CD4-positive, alpha-beta T cell (primary cell): Measurements from ENCODE around the gene ARHGEF11. TPM values are rescaled to one million over a fixed set of nuclear protein-coding genes. Genes with fewer than 3 reads are reported as not detected.

Experiments
- ATAC-seq: fragments of 200-7000 bp; cut with Tn5 transposase; one replicate; pipeline ENCODE4 v1.10.0; 2022; ENCODE audit warnings: mild to moderate bottlenecking; ENCODE audit not compliant: poor library complexity
- CTCF ChIA-PET: fragments of 350-600 bp; sonication (Branson Sonifier 250); formaldehyde crosslinking; loops from one replicate; lab custom pipeline; 2021; ENCODE audit warnings: antibody characterized with exemption, inconsistent platforms; lab: Charles Lee
- POLR2A ChIA-PET: fragments of 350-600 bp; sonication (Branson Sonifier 250); formaldehyde crosslinking; loops from one replicate; lab custom pipeline; 2021; ENCODE audit warnings: antibody characterized with exemption, inconsistent platforms; lab: Charles Lee
- DNase-seq, 14 experiments: peaks; one replicate each; pipeline ENCODE4 v3.0.0-alpha.2; 2013 to 2020; ENCODE audit warnings: mixed read lengths in 2 of 14
- H3K27ac ChIP-seq, 2 donors: one replicate each; pipeline versions ENCODE4 v1.5.1 to v1.7.0; 2013; ENCODE audit warnings: low read length in 2 of 2, low read depth in 1 of 2, mild to moderate bottlenecking in 1 of 2
- H3K27me3 ChIP-seq, 2 experiments: 1 replicate in 1 of 2; 2 replicates in 1 of 2; pipeline versions ENCODE4 v1.6.1 to v1.7.0; 2013; ENCODE audit warnings: low read length in 2 of 2, control low read depth in 1 of 2, mild to moderate bottlenecking in 1 of 2, moderate library complexity in 1 of 2; ENCODE audit not compliant: insufficient read depth in 2 of 2, control insufficient read depth in 1 of 2
- H3K36me3 ChIP-seq: one replicate; pipeline ENCODE4 v1.6.1; 2013; ENCODE audit warnings: low read length, control low read depth; ENCODE audit not compliant: insufficient read depth
- H3K4me1 ChIP-seq: one replicate; pipeline ENCODE4 v1.6.1; 2013; ENCODE audit warnings: low read length, control low read depth; ENCODE audit not compliant: insufficient read depth
- H3K4me3 ChIP-seq: one replicate; pipeline ENCODE4 v1.5.1; 2013; ENCODE audit warnings: mild to moderate bottlenecking, low read length, moderate library complexity
- H3K9me3 ChIP-seq, 2 experiments: 1 replicate in 1 of 2; 2 replicates in 1 of 2; pipeline versions ENCODE4 v1.6.1 to v1.7.0; 2013; ENCODE audit warnings: low read length in 2 of 2, mild to moderate bottlenecking in 2 of 2, control low read depth in 1 of 2, moderate library complexity in 1 of 2; ENCODE audit not compliant: control insufficient read depth in 1 of 2, insufficient read depth in 1 of 2
- H3K27ac Mint-ChIP-seq: one replicate; pipeline ENCODE4 v1.8.0; 2020; ENCODE audit warnings: mixed read lengths
- H3K27me3 Mint-ChIP-seq: one replicate; pipeline ENCODE4 v1.8.0; 2021; ENCODE audit warnings: mixed read lengths
- H3K36me3 Mint-ChIP-seq: one replicate; pipeline ENCODE4 v1.8.0; 2021; ENCODE audit warnings: low read depth, mixed read lengths
- H3K4me1 Mint-ChIP-seq: one replicate; pipeline ENCODE4 v1.8.0; 2021; ENCODE audit warnings: low read depth, mixed read lengths
- H3K4me3 Mint-ChIP-seq: one replicate; pipeline ENCODE4 v1.8.0; 2020; ENCODE audit warnings: mild to moderate bottlenecking, mixed read lengths
- H3K9me3 Mint-ChIP-seq: one replicate; pipeline ENCODE4 v1.8.0; 2020; ENCODE audit warnings: mixed read lengths
- intact Hi-C, 2 experiments: fragments of 100-400 bp; cut with DNase I in 1 of 2; cut with micrococcal nuclease in 1 of 2; formaldehyde crosslinking; loops; one replicate each; pipeline versions ENCODE4 v1.15.1 to v1.9.0; 2023 to 2025; cut with DNase I, micrococcal nuclease
- total RNA-seq, 174 experiments: library from RNA in 2 of 174; stranded (reverse) in 2 of 174; gene quantifications; one replicate each; pipeline ENCODE4 v1.2.3 and lab custom pipeline; 2021 to 2026
- TF ChIP-seq, protein P1 (sequence below): fragments of 200-600 bp; IDR thresholded peaks from one replicate; pipeline ENCODE4 v1.8.0; 2022; ENCODE audit warnings: antibody characterized with exemption, mild to moderate bottlenecking

The ARHGEF11 gene
- total RNA-seq, 2 experiments from 2014 or later, result 13.7 to 13.9 TPM

GRCh38 chr1:156911577-156912298 lies 133.8 kb downstream of the ARHGEF11 start:
- Mint-ChIP-seq H3K36me3 (no peaks in the 10 kb centered on the region), H3K27ac (no peak overlapping the region), H3K9me3 (no peaks in the 10 kb centered on the region), H3K27me3 (peaks cover 45% of the 10 kb centered on the region), H3K4me3 (no peak overlapping the region), H3K4me1 (no peaks in the 10 kb centered on the region)
- ATAC-seq (no peak), DNase-seq (no peak)
- Histone ChIP-seq H3K9me3 (peaks cover 0 to 10% of the 10 kb centered on the region in 2 experiments), H3K27me3 (peaks cover 3 to 6% of the 10 kb centered on the region in 2 experiments), H3K36me3 (no peaks in the 10 kb centered on the region), H3K4me3 (no peak overlapping the region), H3K4me1 (no peaks in the 10 kb centered on the region), H3K27ac (no peak overlapping the region)
- ChIA-PET POLR2A (no interaction called here), CTCF (interaction anchor here (0.7 kb wide), 1 partner anchor 163 kb away, joined by 3 read pairs; no protein-coding TSS in a partner anchor)
- TF ChIP-seq, protein P1, sequence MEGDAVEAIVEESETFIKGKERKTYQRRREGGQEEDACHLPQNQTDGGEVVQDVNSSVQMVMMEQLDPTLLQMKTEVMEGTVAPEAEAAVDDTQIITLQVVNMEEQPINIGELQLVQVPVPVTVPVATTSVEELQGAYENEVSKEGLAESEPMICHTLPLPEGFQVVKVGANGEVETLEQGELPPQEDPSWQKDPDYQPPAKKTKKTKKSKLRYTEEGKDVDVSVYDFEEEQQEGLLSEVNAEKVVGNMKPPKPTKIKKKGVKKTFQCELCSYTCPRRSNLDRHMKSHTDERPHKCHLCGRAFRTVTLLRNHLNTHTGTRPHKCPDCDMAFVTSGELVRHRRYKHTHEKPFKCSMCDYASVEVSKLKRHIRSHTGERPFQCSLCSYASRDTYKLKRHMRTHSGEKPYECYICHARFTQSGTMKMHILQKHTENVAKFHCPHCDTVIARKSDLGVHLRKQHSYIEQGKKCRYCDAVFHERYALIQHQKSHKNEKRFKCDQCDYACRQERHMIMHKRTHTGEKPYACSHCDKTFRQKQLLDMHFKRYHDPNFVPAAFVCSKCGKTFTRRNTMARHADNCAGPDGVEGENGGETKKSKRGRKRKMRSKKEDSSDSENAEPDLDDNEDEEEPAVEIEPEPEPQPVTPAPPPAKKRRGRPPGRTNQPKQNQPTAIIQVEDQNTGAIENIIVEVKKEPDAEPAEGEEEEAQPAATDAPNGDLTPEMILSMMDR, result no peak
- intact Hi-C loops, result loop anchor here (2.0 to 5.0 kb wide), 3 partner anchors 51 to 166 kb away; no protein-coding TSS in a partner anchor

DNA sequence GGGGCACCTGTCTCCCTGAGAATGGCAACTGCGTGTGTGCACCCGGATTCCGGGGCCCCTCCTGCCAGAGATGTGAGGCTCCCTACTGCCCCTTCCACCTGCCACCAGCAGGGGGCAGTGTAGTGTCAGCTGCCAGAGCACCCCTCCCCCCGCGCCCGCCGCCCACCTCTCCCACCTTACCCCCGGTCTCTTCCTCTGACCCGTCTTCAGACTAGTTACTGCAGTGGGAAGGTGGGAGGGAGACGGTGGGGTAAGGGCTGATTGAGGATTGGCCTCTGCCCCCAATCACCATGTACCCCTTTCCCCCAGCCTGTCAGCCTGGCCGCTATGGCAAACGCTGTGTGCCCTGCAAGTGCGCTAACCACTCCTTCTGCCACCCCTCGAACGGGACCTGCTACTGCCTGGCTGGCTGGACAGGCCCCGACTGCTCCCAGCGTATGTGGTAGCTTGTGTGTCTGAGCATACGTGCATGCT lies 135.2 kb downstream of the ARHGEF11 start:
- ChIA-PET CTCF (interaction anchor here (0.7 to 2.1 kb wide), 2 partner anchors 11 to 17 kb away, joined by 5 to 6 read pairs; no protein-coding TSS in a partner anchor), POLR2A (interaction anchor here (0.7 kb wide), 1 partner anchor 107 kb away, joined by 3 read pairs; no protein-coding TSS in a partner anchor)
- peak; percentile 70 for ATAC-seq
- H3K36me3 Mint-ChIP-seq, result no peaks in the 10 kb centered on the region
- no peak overlapping the region for H3K27ac Mint-ChIP-seq
- TF ChIP-seq, protein P1, result peak; percentile 83
- peak; percentile 17 to 79 (median 48) for DNase-seq
- Histone ChIP-seq H3K4me3 (no peak overlapping the region), H3K4me1 (no peaks in the 10 kb centered on the region), H3K9me3 (peaks cover 0 to 18% of the 10 kb centered on the region in 2 experiments), H3K27ac (no peak overlapping the region), H3K27me3 (peaks cover 0 to 7% of the 10 kb centered on the region in 2 experiments), H3K36me3 (no peaks in the 10 kb centered on the region)
- no peaks in the 10 kb centered on the region for H3K4me1 Mint-ChIP-seq
- peaks cover 32% of the 10 kb centered on the region for H3K27me3 Mint-ChIP-seq
- no peak overlapping the region for H3K4me3 Mint-ChIP-seq
- intact Hi-C loops, result loop anchor here (2.0 to 5.0 kb wide), 3 partner anchors 52 to 167 kb away; no protein-coding TSS in a partner anchor
- no peaks in the 10 kb centered on the region for H3K9me3 Mint-ChIP-seq

DNA sequence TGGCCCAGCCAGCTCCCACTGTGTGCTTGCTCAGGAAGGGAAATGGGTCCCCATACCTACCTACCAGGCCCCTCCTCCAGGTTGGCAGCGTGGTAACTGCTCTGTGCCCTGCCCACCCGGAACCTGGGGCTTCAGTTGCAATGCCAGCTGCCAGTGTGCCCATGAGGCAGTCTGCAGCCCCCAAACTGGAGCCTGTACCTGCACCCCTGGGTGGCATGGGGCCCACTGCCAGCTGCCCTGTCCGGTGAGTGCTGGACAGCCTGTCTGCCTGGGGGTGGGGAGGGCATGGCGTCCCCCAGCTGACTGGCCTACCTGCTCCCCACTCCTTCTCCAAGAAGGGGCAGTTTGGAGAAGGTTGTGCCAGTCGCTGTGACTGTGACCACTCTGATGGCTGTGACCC lies 135.9 kb downstream of the ARHGEF11 start:
- H3K27me3 ChIP-seq, result peaks cover 0 to 5% of the 10 kb centered on the region in 2 experiments
- ATAC-seq (no peak), DNase-seq (no peak)
- Mint-ChIP-seq H3K27ac (no peak overlapping the region), H3K4me3 (no peak overlapping the region), H3K9me3 (no peaks in the 10 kb centered on the region), H3K27me3 (peaks cover 25% of the 10 kb centered on the region), H3K4me1 (no peaks in the 10 kb centered on the region), H3K36me3 (no peaks in the 10 kb centered on the region)
- TF ChIP-seq, protein P1, result no peak
- ChIA-PET POLR2A (no interaction called here), CTCF (interaction anchor here (2.1 kb wide), 1 partner anchor 10 kb away, joined by 6 read pairs; no protein-coding TSS in a partner anchor)
- H3K27ac ChIP-seq, result no peak overlapping the region
- intact Hi-C loops, result loop anchor here (2.0 to 5.0 kb wide), 3 partner anchors 53 to 168 kb away; no protein-coding TSS in a partner anchor
- peaks cover 0 to 18% of the 10 kb centered on the region in 2 experiments for H3K9me3 ChIP-seq
- H3K4me3 ChIP-seq, result no peak overlapping the region
- H3K4me1 ChIP-seq, result no peaks in the 10 kb centered on the region
- H3K36me3 ChIP-seq, result no peaks in the 10 kb centered on the region
